Activated CD8-positive, alpha-beta T cell treated with anti-CD3 and anti-CD28 coated beads for 36 hours (primary cell): ENCODE measurements around the gene GALNT12. TPM values are rescaled to one million over a fixed set of nuclear protein-coding genes. Genes with fewer than 3 reads are reported as not detected.

Source experiments
- ATAC-seq: fragments of 200-7000 bp; cut with Tn5 transposase; one replicate; pipeline ENCODE4 v1.10.0; 2021; ENCODE audit warnings: mild to moderate bottlenecking, moderate library complexity
- CTCF ChIA-PET: fragments of 350-600 bp; sonication (Branson Sonifier 250); formaldehyde crosslinking; loops from one replicate; lab custom pipeline; 2021; ENCODE audit warnings: antibody characterized with exemption; lab: Charles Lee
- POLR2A ChIA-PET: fragments of 350-600 bp; sonication (Branson Sonifier 250); formaldehyde crosslinking; loops from one replicate; lab custom pipeline; 2021; ENCODE audit warnings: antibody characterized with exemption; lab: Charles Lee
- DNase-seq: peaks from one replicate; pipeline ENCODE4 v3.0.0-alpha.2; 2020
- H3K27ac Mint-ChIP-seq: one replicate; pipeline ENCODE4 v1.8.0; 2021; ENCODE audit warnings: mild to moderate bottlenecking, mixed read lengths
- H3K27me3 Mint-ChIP-seq: one replicate; pipeline ENCODE4 v1.8.0; 2021; ENCODE audit warnings: mixed read lengths
- H3K36me3 Mint-ChIP-seq: one replicate; pipeline ENCODE4 v1.8.0; 2021; ENCODE audit warnings: low read depth, mixed read lengths
- H3K4me1 Mint-ChIP-seq: one replicate; pipeline ENCODE4 v1.8.0; 2021; ENCODE audit warnings: low read depth, mixed read lengths
- H3K4me3 Mint-ChIP-seq: one replicate; pipeline ENCODE4 v1.8.0; 2021; ENCODE audit warnings: mild to moderate bottlenecking, moderate library complexity, mixed read lengths
- H3K9me3 Mint-ChIP-seq: one replicate; pipeline ENCODE4 v1.8.0; 2021; ENCODE audit warnings: mixed read lengths
- CTCF ChIP-seq: fragments of 200-600 bp; IDR thresholded peaks from one replicate; pipeline ENCODE4 v1.8.0; 2022; ENCODE audit warnings: antibody characterized with exemption, mild to moderate bottlenecking
- intact Hi-C: fragments of 100-400 bp; cut with micrococcal nuclease; formaldehyde crosslinking; loops from one replicate; pipeline ENCODE4 v1.10.0; 2022
- total RNA-seq, 2 experiments: library from RNA; stranded (reverse); gene quantifications; one replicate each; pipeline ENCODE4 v1.2.3, GENCODE V29; 2021

The GALNT12 gene
- total RNA-seq, 2 experiments from 2014 or later = 12.8 to 14.3 TPM

GRCh38 chr9:98790842-98791607, 16.4 kb upstream of the GALNT12 start:
- no peak overlapping the region for H3K4me3 Mint-ChIP-seq
- intact Hi-C loops = no loop called here
- no peaks in the 10 kb centered on the region for H3K27me3 Mint-ChIP-seq
- ATAC-seq (peak; percentile 77), DNase-seq (peak; percentile 74)
- no peak overlapping the region for H3K27ac Mint-ChIP-seq
- ChIA-PET POLR2A (interaction anchor here (0.6 to 1.1 kb wide), 2 partner anchors 17 to 262 kb away, joined by 3 read pairs; no protein-coding TSS in a partner anchor), CTCF (interaction anchor here (0.8 to 3.7 kb wide), 11 partner anchors 8 to 600 kb away, joined by 3 to 35 read pairs (median 5); partner anchors contain the start of gene GALNT12)
- peaks cover 3% of the 10 kb centered on the region for H3K36me3 Mint-ChIP-seq
- H3K4me1 Mint-ChIP-seq = peaks cover 28% of the 10 kb centered on the region
- peak; percentile 98 for TF ChIP-seq CTCF
- H3K9me3 Mint-ChIP-seq = no peaks in the 10 kb centered on the region

GRCh38 chr9:98791608-98792490, 15.6 kb upstream of the GALNT12 start:
- DNase-seq = no peak
- Mint-ChIP-seq H3K27me3 (no peaks in the 10 kb centered on the region), H3K27ac (no peak overlapping the region), H3K4me1 (peaks cover 28% of the 10 kb centered on the region), H3K36me3 (peaks cover 3% of the 10 kb centered on the region), H3K4me3 (no peak overlapping the region), H3K9me3 (no peaks in the 10 kb centered on the region)
- POLR2A ChIA-PET = interaction anchor here (0.6 to 1.1 kb wide), 2 partner anchors 16 to 261 kb away, joined by 3 read pairs; no protein-coding TSS in a partner anchor
- CTCF ChIA-PET = interaction anchor here (0.8 to 3.7 kb wide), 12 partner anchors 9 to 601 kb away, joined by 3 to 35 read pairs (median 4); partner anchors contain the start of gene GALNT12
- intact Hi-C loops = no loop called here
- TF ChIP-seq CTCF = no peak
- no peak for ATAC-seq

- Mint-ChIP-seq H3K27me3 (no peaks in the 10 kb centered on the region), H3K36me3 (peaks cover 3% of the 10 kb centered on the region), H3K4me1 (peaks cover 28% of the 10 kb centered on the region), H3K27ac (no peak overlapping the region), H3K4me3 (no peak overlapping the region), H3K9me3 (peaks cover 2% of the 10 kb centered on the region)
- ATAC-seq (no peak), DNase-seq (no peak)
- CTCF ChIA-PET = interaction anchor here (0.7 to 3.7 kb wide), 6 partner anchors 10 to 479 kb away, joined by 3 to 35 read pairs (median 3); partner anchors contain the start of gene GALNT12
- POLR2A ChIA-PET = no interaction called here
- no peak for TF ChIP-seq CTCF
- intact Hi-C loops = no loop called here
Measured at GRCh38 chr9:98793031-98793430, 14.4 kb upstream of the GALNT12 start.

- peak overlapping the region; percentile 77 for H3K4me3 Mint-ChIP-seq
- no peak for TF ChIP-seq CTCF
- CTCF ChIA-PET = interaction anchor here (1.3 kb wide), 1 partner anchor 18 kb away, joined by 3 read pairs; no protein-coding TSS in a partner anchor
- H3K27ac Mint-ChIP-seq = no peak overlapping the region
- H3K27me3 Mint-ChIP-seq = no peaks in the 10 kb centered on the region
- peaks cover 28% of the 10 kb centered on the region for H3K4me1 Mint-ChIP-seq
- peaks cover 13% of the 10 kb centered on the region for H3K9me3 Mint-ChIP-seq
- intact Hi-C loops = no loop called here
- no peak for DNase-seq
- ATAC-seq = no peak
- peaks cover 2% of the 10 kb centered on the region for H3K36me3 Mint-ChIP-seq
- POLR2A ChIA-PET = no interaction called here
Measured at GRCh38 chr9:98794802-98795201, 12.7 kb upstream of the GALNT12 start.
